ENCODE measurements around the gene BANP.
"Not testable (repeated sequence)": the region's sequence is repeated elsewhere in the genome, so short reads cannot be mapped to it uniquely, and the experiment has no call there.

The BANP gene

GRCh38 chr16:88067530-88068411, 116.5 kb downstream of the BANP start:
- no peak for DNase-seq (ENCODE audit: low read depth)

GRCh38 chr16:88068476-88069396, 117.5 kb downstream of the BANP start:
- DNase-seq (ENCODE audit: low read depth) = no peak

- no peak for DNase-seq (ENCODE audit: low read depth)
Observed at GRCh38 chr16:88069397-88070168, 118.3 kb downstream of the BANP start.

GRCh38 chr16:88070341-88070740, 119.1 kb downstream of the BANP start:
- no peak for DNase-seq (ENCODE audit: low read depth)

GRCh38 chr16:88070989-88071625, 119.9 kb downstream of the BANP start:
- DNase-seq (ENCODE audit: low read depth) = no peak

GRCh38 chr16:88071908-88072307, 120.7 kb downstream of the BANP start:
- DNase-seq (ENCODE audit: low read depth) = no peak

GRCh38 chr16:88072571-88073001, 121.4 kb downstream of the BANP start:
- DNase-seq (ENCODE audit: low read depth) = no peak

GRCh38 chr16:88073201-88073721, 122.0 kb downstream of the BANP start:
- no peak for DNase-seq (ENCODE audit: low read depth)

GRCh38 chr16:88074041-88074440, 122.8 kb downstream of the BANP start:
- DNase-seq (ENCODE audit: low read depth) = no peak

- DNase-seq (ENCODE audit: low read depth) = no peak
Observed at GRCh38 chr16:88076211-88076931, 125.1 kb downstream of the BANP start.

- not testable (repeated sequence) for DNase-seq (ENCODE audit: low read depth)
Observed at GRCh38 chr16:88076932-88077320, 125.7 kb downstream of the BANP start.

- no peak for DNase-seq (ENCODE audit: low read depth)
Observed at GRCh38 chr16:88077328-88078108, 126.3 kb downstream of the BANP start.

GRCh38 chr16:88078111-88078775, 127.0 kb downstream of the BANP start:
- DNase-seq (ENCODE audit: low read depth) = no peak

GRCh38 chr16:88083582-88083981, 132.3 kb downstream of the BANP start:
- no peak for DNase-seq (ENCODE audit: low read depth)

- no peak for DNase-seq (ENCODE audit: low read depth)
Observed at GRCh38 chr16:88084881-88085280, 133.6 kb downstream of the BANP start.

GRCh38 chr16:88086571-88087516, 135.6 kb downstream of the BANP start:
- DNase-seq (ENCODE audit: low read depth) = no peak

GRCh38 chr16:88087517-88087877, 136.3 kb downstream of the BANP start:
- DNase-seq (ENCODE audit: low read depth) = no peak

- no peak for DNase-seq (ENCODE audit: low read depth)
Observed at GRCh38 chr16:88088161-88088581, 136.9 kb downstream of the BANP start.

Measured in activated T-helper 1 cell treated with Interleukin-2 at 50 U/mL for 16 hours (primary cell).